K562 (cell line): ENCODE results near the gene DIP2A.

ENCODE experiments used
- CTCF ChIP-seq, 3 experiments: IDR thresholded peaks in 2 of 3; conservative IDR thresholded peaks in 1 of 3; 2 replicates each; pipeline ENCODE4 v1.5.1; 2011 to 2012; ENCODE audit warnings: low read length in 3 of 3, mild to moderate bottlenecking in 3 of 3, control low read depth in 2 of 3, improper control_type of control experiment in 1 of 3, inconsistent platforms in 1 of 3, low read depth in 1 of 3, mixed read lengths in 1 of 3, moderate library complexity in 1 of 3; ENCODE audit not compliant: insufficient read depth in 2 of 3
- EGR1 ChIP-seq: fragments of 450-650 bp; conservative IDR thresholded peaks from 2 replicates; pipeline ENCODE4 v1.6.1; 2017; ENCODE audit warnings: mild to moderate bottlenecking
- FOSL1 ChIP-seq: fragments of 200-800 bp; sonication (Bioruptor generic); conservative IDR thresholded peaks from 2 replicates; pipeline ENCODE4 v1.6.1; 2016; ENCODE audit warnings: missing genetic modification characterization, missing compliant biosample characterization
- JUNB ChIP-seq: fragments of 450-650 bp; formaldehyde crosslinking; conservative IDR thresholded peaks from 2 replicates; pipeline ENCODE4 v1.4.0; 2020; ENCODE audit warnings: mild to moderate bottlenecking
- MTF1 ChIP-seq: fragments of 250-450 bp; sonication (Bioruptor Pico); IDR thresholded peaks from 2 replicates; pipeline ENCODE4 v1.9.0; 2021; ENCODE audit warnings: moderate library complexity, mild to moderate bottlenecking, inconsistent platforms, borderline replicate concordance
- SETDB1 ChIP-seq: IDR thresholded peaks from one replicate; pipeline ENCODE4 v1.6.1; 2012; ENCODE audit warnings: low read length, control low read depth, inconsistent platforms
- SRSF1 ChIP-seq: fragments of 200-400 bp; formaldehyde crosslinking; IDR thresholded peaks from 2 replicates; pipeline ENCODE4 v1.6.1; 2017; ENCODE audit warnings: mild to moderate bottlenecking, low read depth, low read length, moderate library complexity
- U2AF1 ChIP-seq: fragments of 200-400 bp; formaldehyde crosslinking; optimal IDR thresholded peaks from 2 replicates; pipeline ENCODE3; 2017; ENCODE audit warnings: mild to moderate bottlenecking, low read depth, low read length, moderate library complexity
- ZNF274 ChIP-seq: IDR thresholded peaks from 2 replicates; pipeline ENCODE4 v1.6.1; 2011; ENCODE audit warnings: low read depth, mild to moderate bottlenecking, low read length, moderate library complexity, borderline replicate concordance

GRCh38 chr21:46429754-46430681 is 28.7 kb upstream of the DIP2A start:
- TF ChIP-seq EGR1, result no peak
- no peak for TF ChIP-seq CTCF (IDR thresholded peaks at IDR 0.05 in 2 of 3, conservative IDR thresholded peaks at IDR 0.05 in 1 of 3; ENCODE audit: insufficient read depth in 2 of 3, low read depth in 1 of 3, low read length in 3 of 3)
- no peak for TF ChIP-seq FOSL1 (tag)
- no peak for TF ChIP-seq SETDB1
- no peak for TF ChIP-seq MTF1 (CRISPR knock-in tag)
- TF ChIP-seq JUNB (CRISPR knock-in tag), result no peak
- TF ChIP-seq ZNF274, result no peak
- no peak for TF ChIP-seq U2AF1
- TF ChIP-seq SRSF1, result no peak
